ENCODE results near the gene COL2A1. TPM values are rescaled to one million over a fixed set of nuclear protein-coding genes. Genes with fewer than 3 reads are reported as not detected.
A peak's percentile ranks its signal among the peaks of the same experiment; 100 is the strongest.

Gene COL2A1
- total RNA-seq, 1 donor from 2014 or later, result not detected

GRCh38 chr12:47945341-47945728 is 58.9 kb downstream of the COL2A1 start:
- H3K36me3 ChIP-seq, result no peaks in the 10 kb centered on the region
- no peak for TF ChIP-seq CTCF (IDR thresholded peaks at IDR 0.05)
- no peak for ATAC-seq
- no peak for DNase-seq
- H3K4me3 ChIP-seq, result no peak overlapping the region
- H3K27ac ChIP-seq, result no peak overlapping the region
- H3K4me1 ChIP-seq, result peaks cover 8% of the 10 kb centered on the region
- peaks cover 9% of the 10 kb centered on the region for H3K27me3 ChIP-seq
- no peaks in the 10 kb centered on the region for H3K9me3 ChIP-seq
- intact Hi-C loops (cut with DNase I), result no loop called here

GRCh38 chr12:47944685-47945340 is 59.5 kb downstream of the COL2A1 start:
- TF ChIP-seq CTCF (IDR thresholded peaks at IDR 0.05), result no peak
- ATAC-seq (no peak), DNase-seq (no peak)
- no peak overlapping the region for H3K27ac ChIP-seq
- no peaks in the 10 kb centered on the region for H3K36me3 ChIP-seq
- intact Hi-C loops (cut with DNase I), result no loop called here
- H3K4me3 ChIP-seq, result no peak overlapping the region
- H3K27me3 ChIP-seq, result peaks cover 9% of the 10 kb centered on the region
- no peaks in the 10 kb centered on the region for H3K9me3 ChIP-seq
- H3K4me1 ChIP-seq, result peaks cover 8% of the 10 kb centered on the region

- no peak overlapping the region for H3K4me3 ChIP-seq
- DNase-seq, result no peak
- no peaks in the 10 kb centered on the region for H3K36me3 ChIP-seq
- intact Hi-C loops (cut with DNase I), result no loop called here
- H3K4me1 ChIP-seq, result peaks cover 8% of the 10 kb centered on the region
- TF ChIP-seq CTCF (IDR thresholded peaks at IDR 0.05), result no peak
- no peak overlapping the region for H3K27ac ChIP-seq
- H3K27me3 ChIP-seq, result peaks cover 9% of the 10 kb centered on the region
- H3K9me3 ChIP-seq, result no peaks in the 10 kb centered on the region
- no peak for ATAC-seq
Observed at GRCh38 chr12:47943623-47944340, 60.5 kb downstream of the COL2A1 start.

GRCh38 chr12:47942614-47943225 is 61.6 kb downstream of the COL2A1 start:
- no peak for TF ChIP-seq CTCF (IDR thresholded peaks at IDR 0.05)
- Histone ChIP-seq H3K9me3 (no peaks in the 10 kb centered on the region), H3K4me1 (peaks cover 8% of the 10 kb centered on the region), H3K27me3 (peaks cover 9% of the 10 kb centered on the region), H3K36me3 (no peaks in the 10 kb centered on the region), H3K4me3 (no peak overlapping the region), H3K27ac (no peak overlapping the region)
- intact Hi-C loops (cut with DNase I), result no loop called here
- peak; percentile 13 for ATAC-seq
- DNase-seq, result no peak

- no peak overlapping the region for H3K27ac ChIP-seq
- H3K9me3 ChIP-seq, result no peaks in the 10 kb centered on the region
- peaks cover 9% of the 10 kb centered on the region for H3K27me3 ChIP-seq
- no peak overlapping the region for H3K4me3 ChIP-seq
- no peaks in the 10 kb centered on the region for H3K36me3 ChIP-seq
- peak; percentile 17 for TF ChIP-seq CTCF (IDR thresholded peaks at IDR 0.05)
- ATAC-seq (peak; percentile 31), DNase-seq (no peak)
- intact Hi-C loops (cut with DNase I), result no loop called here
- peaks cover 4% of the 10 kb centered on the region for H3K4me1 ChIP-seq
Observed at GRCh38 chr12:47941871-47942613, 62.2 kb downstream of the COL2A1 start.
